Thyroid gland (tissue), 4 donors: Measurements from ENCODE around the gene VMP1. TPM values are rescaled to one million over a fixed set of nuclear protein-coding genes. Genes with fewer than 3 reads are reported as not detected.
A peak's percentile ranks its signal among the peaks of the same experiment; 100 is the strongest.

Source experiments
- DNase-seq, 2 donors: peaks; one replicate each; pipeline ENCODE4 v3.0.0-alpha.2; 2019
- H3K27ac ChIP-seq, 3 donors: fragments of 200-600 bp; sonication (generic); 1 replicate in 2 of 3; 2 replicates in 1 of 3; pipeline ENCODE4 v1.5.1; 2016 to 2019; ENCODE audit warnings: mild to moderate bottlenecking in 1 of 3, moderate library complexity in 1 of 3
- H3K27me3 ChIP-seq: fragments of 200-600 bp; sonication (generic); one replicate; pipeline ENCODE4 v1.5.1; 2019
- H3K36me3 ChIP-seq, 2 donors: fragments of 200-600 bp; sonication (generic); one replicate each; pipeline ENCODE4 v1.5.1; 2016 to 2019
- H3K4me1 ChIP-seq, 2 donors: fragments of 200-600 bp; sonication (generic); one replicate each; pipeline ENCODE4 v1.5.1; 2017 to 2019
- H3K4me3 ChIP-seq, 3 donors: fragments of 200-600 bp; sonication (generic); replicated peaks in 1 of 3; 1 replicate in 2 of 3; 2 replicates in 1 of 3; pipeline ENCODE4 v1.5.1; 2016; ENCODE audit warnings: mild to moderate bottlenecking in 1 of 3
- H3K9me3 ChIP-seq: fragments of 200-600 bp; sonication (generic); one replicate; pipeline ENCODE4 v1.5.1; 2017
- POLR2A ChIP-seq, 2 donors: fragments of 450-650 bp; IDR thresholded peaks; one replicate each; pipeline ENCODE4 v1.6.1; 2017; ENCODE audit warnings: antibody characterized with exemption in 2 of 2, mild to moderate bottlenecking in 2 of 2, moderate library complexity in 1 of 2
- WGBS, 2 donors: methylation state at CpG; one replicate each; pipeline ENCODE4 v1.1.5; 2017; 5-methylcytosine and 5-hydroxymethylcytosine counted together
- intact Hi-C: fragments of 100-400 bp; cut with DNase I; formaldehyde crosslinking; loops from one replicate; pipeline ENCODE4 v1.15.1; 2023
- total RNA-seq, 4 donors: library from RNA; depleted of rRNA; stranded (reverse); fragments of >200 nt; gene quantifications; one replicate each; pipeline ENCODE4 v1.2.3, GENCODE V29; 2016
- TF ChIP-seq, protein P1 (sequence below), 6 experiments: fragments of 200-600 bp in 3 of 6; fragments of 450-650 bp in 3 of 6; sonication (generic) in 3 of 6; IDR thresholded peaks; one replicate each; pipeline ENCODE4 v1.5.1; 2016 to 2019; ENCODE audit warnings: antibody characterized with exemption in 6 of 6, mild to moderate bottlenecking in 2 of 6, inconsistent platforms in 1 of 6, moderate library complexity in 1 of 6

VMP1 gene
- total RNA-seq, 4 donors from 2014 or later: 98.5 to 168 (median 125) TPM

DNA sequence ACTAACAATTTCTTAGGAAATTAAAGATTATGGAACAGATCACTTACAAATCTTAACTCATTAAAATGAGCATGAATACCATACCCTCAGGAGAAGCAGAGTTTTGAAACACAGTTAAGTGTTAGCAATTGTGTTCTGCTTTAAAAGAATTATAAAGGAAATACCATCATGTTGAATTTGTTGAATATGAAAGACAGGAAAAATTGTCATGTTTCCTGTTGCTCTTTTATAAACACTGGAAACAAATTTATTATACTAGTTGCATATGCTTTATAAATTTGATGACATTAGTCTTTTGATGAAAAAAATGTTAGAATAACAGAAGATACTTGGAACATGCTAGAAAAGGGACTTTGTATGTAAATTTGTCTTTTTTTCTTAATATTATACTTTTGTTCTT lies 59.7 kb downstream of the VMP1 start:
- H3K27me3 ChIP-seq: no peaks in the 10 kb centered on the region
- no peak for DNase-seq
- intact Hi-C loops: no loop called here

DNA sequence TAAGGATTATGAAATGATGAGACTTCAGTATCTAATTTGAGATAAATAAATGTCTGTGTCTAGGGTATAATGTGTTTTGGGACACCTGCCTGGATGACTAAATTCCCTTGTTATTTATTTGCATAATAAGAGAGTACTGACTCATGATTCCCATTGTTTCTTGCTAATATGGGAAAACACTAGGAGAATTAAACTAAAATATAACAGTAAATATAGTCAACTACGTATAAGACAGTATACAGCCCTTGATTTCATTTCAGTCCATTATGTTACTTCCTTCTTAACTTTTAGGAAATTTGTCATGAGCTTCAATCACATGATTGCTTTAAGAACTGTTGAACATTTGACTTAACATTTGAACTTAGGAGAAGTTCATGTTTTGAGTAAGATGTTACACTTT lies 62.4 kb downstream of the VMP1 start:
- TF ChIP-seq, protein P1, sequence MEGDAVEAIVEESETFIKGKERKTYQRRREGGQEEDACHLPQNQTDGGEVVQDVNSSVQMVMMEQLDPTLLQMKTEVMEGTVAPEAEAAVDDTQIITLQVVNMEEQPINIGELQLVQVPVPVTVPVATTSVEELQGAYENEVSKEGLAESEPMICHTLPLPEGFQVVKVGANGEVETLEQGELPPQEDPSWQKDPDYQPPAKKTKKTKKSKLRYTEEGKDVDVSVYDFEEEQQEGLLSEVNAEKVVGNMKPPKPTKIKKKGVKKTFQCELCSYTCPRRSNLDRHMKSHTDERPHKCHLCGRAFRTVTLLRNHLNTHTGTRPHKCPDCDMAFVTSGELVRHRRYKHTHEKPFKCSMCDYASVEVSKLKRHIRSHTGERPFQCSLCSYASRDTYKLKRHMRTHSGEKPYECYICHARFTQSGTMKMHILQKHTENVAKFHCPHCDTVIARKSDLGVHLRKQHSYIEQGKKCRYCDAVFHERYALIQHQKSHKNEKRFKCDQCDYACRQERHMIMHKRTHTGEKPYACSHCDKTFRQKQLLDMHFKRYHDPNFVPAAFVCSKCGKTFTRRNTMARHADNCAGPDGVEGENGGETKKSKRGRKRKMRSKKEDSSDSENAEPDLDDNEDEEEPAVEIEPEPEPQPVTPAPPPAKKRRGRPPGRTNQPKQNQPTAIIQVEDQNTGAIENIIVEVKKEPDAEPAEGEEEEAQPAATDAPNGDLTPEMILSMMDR (IDR thresholded peaks at IDR 0.05): no peak
- TF ChIP-seq POLR2A (IDR thresholded peaks at IDR 0.05): no peak
- H3K27me3 ChIP-seq: no peaks in the 10 kb centered on the region
- H3K27ac ChIP-seq: no peak overlapping the region
- no peak for DNase-seq
- WGBS, 2 donors: 67 to 86% methylated on average over 1 of the region's 1 CpG
- no peaks in the 10 kb centered on the region for H3K9me3 ChIP-seq
- no peaks in the 10 kb centered on the region for H3K4me1 ChIP-seq
- H3K4me3 ChIP-seq: no peak overlapping the region
- H3K36me3 ChIP-seq: no peaks in the 10 kb centered on the region
- intact Hi-C loops: no loop called here

More for the DNA sequence above, 59.7 kb downstream of the VMP1 start:
- TF ChIP-seq, protein P1 (IDR thresholded peaks at IDR 0.05): no peak
- no peak for TF ChIP-seq POLR2A (IDR thresholded peaks at IDR 0.05)
- Histone ChIP-seq H3K4me3 (no peak overlapping the region), H3K4me1 (no peaks in the 10 kb centered on the region), H3K36me3 (no peaks in the 10 kb centered on the region), H3K9me3 (no peaks in the 10 kb centered on the region), H3K27ac (peak overlapping the region in 1 of 3 donors; percentile 59)

DNA sequence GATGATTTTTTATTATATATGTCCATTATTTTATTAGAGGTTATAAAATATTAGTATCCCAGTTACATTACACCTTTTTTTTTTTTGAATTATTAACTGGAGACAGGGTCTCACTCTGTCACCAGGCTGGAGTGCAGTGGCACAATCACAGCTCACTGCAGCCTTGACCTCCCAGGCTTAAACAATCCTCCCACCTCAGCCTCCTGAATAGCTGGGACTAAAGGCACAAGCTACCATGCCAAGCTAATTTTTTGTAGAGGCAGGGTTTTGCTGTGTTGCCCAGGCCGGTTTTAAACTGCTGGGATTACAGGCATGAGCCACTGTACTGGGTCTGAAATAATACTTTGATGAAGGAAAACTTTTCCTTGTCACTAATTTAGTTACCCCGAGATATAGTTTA lies 63.6 kb downstream of the VMP1 start:
- Histone ChIP-seq H3K36me3 (peaks cover 0 to 6% of the 10 kb centered on the region in 2 donors), H3K9me3 (no peaks in the 10 kb centered on the region), H3K27ac (no peak overlapping the region), H3K4me3 (no peak overlapping the region), H3K4me1 (no peaks in the 10 kb centered on the region), H3K27me3 (no peaks in the 10 kb centered on the region)
- TF ChIP-seq, protein P1 (IDR thresholded peaks at IDR 0.05): no peak
- TF ChIP-seq POLR2A (IDR thresholded peaks at IDR 0.05): no peak
- 95 to 96% methylated on average over 2 of the region's 2 CpGs for WGBS, 2 donors
- no peak for DNase-seq
- intact Hi-C loops: no loop called here

DNA sequence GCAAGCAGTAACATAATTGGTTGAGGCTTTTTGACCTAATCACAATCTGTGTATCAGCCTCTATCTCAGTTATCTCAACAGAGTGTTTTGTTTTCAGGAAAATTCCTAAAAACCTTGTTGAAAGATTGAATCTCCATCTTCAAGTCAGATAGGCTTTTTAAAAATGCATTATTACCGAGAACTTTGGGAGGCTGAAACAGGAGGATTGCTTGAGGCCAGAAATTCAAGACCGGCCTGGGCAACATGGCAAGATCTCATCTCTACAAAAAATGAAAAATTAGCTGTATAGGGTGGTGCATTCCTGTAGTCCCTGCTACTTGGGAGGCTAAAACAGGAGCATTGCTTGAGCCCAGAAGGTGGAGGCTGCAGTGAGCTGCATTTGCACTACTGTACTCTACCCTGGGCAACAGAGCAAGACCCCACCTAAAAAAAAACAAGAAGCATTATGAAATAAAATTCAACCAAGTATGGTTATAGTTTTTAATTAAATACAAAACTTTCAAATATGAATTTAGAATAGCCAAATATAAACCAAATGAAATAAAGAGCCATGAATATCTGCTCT lies 68.4 kb downstream of the VMP1 start:
- 98 to 100% methylated on average over 2 of the region's 2 CpGs for WGBS, 2 donors
- no peaks in the 10 kb centered on the region for H3K9me3 ChIP-seq
- peaks cover 0 to 10% of the 10 kb centered on the region in 2 donors for H3K36me3 ChIP-seq
- no peak overlapping the region for H3K27ac ChIP-seq
- intact Hi-C loops: no loop called here
- H3K4me1 ChIP-seq: no peaks in the 10 kb centered on the region
- H3K27me3 ChIP-seq: no peaks in the 10 kb centered on the region
- DNase-seq: no peak
- H3K4me3 ChIP-seq: no peak overlapping the region
- no peak for TF ChIP-seq POLR2A (IDR thresholded peaks at IDR 0.05)
- TF ChIP-seq, protein P1 (IDR thresholded peaks at IDR 0.05): no peak

DNA sequence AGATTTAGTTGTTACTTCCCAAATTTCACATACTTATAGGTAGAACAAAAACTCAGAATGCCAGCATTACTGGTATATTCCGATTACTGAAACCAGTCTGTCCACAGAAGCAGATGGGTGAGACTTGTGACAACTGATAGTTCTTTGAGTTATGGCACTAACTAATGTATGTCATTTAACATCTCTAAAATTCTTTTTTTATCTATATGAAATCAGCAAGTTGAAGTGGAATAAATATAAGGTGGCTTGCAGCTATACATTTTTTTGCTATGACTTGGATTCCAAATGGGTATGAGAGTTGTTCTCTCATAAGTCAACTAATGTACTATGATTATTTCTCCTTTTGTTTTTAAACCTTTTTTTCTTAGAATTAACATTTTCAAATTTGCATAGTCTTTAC lies 69.1 kb downstream of the VMP1 start:
- Histone ChIP-seq H3K27me3 (no peaks in the 10 kb centered on the region), H3K4me1 (no peaks in the 10 kb centered on the region), H3K9me3 (no peaks in the 10 kb centered on the region), H3K36me3 (peaks cover 0 to 10% of the 10 kb centered on the region in 2 donors), H3K4me3 (no peak overlapping the region), H3K27ac (no peak overlapping the region)
- intact Hi-C loops: no loop called here
- TF ChIP-seq, protein P1 (IDR thresholded peaks at IDR 0.05): no peak
- TF ChIP-seq POLR2A (IDR thresholded peaks at IDR 0.05): no peak
- DNase-seq: no peak
- WGBS, 2 donors: 100% methylated on average over 1 of the region's 1 CpG
